ENCODE measurements around the gene NDUFB11. TPM values are rescaled to one million over a fixed set of nuclear protein-coding genes. Genes with fewer than 3 reads are reported as not detected.

NDUFB11 gene
- total RNA-seq, 1 experiment from 2014 or later = 110 TPM

DNA sequence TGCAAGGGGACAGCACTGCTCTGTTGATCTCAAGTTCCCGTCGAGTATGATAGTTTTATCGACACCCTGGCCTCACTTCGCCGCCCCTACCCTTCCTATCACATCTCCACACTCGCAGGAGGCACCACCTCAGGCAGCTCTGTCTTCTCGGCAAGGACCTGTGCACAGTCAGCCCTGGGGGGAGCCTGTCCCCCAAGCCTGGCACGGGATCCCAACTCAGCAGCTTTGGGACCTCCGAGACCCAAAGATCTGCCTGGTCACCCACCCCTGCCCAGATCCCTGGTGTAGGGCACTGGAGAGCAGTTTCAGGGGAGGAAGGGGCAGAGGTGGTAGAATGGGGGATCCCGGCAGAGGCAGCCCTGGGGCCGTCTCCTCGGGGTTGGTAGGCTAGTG, 31.1 kb upstream of the NDUFB11 start:
- H3K27me3 Mint-ChIP-seq (ENCODE audit: low read depth) = no peaks in the 10 kb centered on the region
- no peaks in the 10 kb centered on the region for H3K4me1 Mint-ChIP-seq
- ChIA-PET CTCF (no interaction called here), POLR2A (interaction anchor here (0.6 kb wide), 1 partner anchor 62 kb away, joined by 3 read pairs; no protein-coding TSS in a partner anchor)
- H3K9me3 Mint-ChIP-seq = no peaks in the 10 kb centered on the region
- H3K27ac Mint-ChIP-seq = no peak overlapping the region
- no peak overlapping the region for H3K4me3 Mint-ChIP-seq
- DNase-seq (ENCODE audit: low spot score) (no peak), ATAC-seq (no peak)
- peaks cover 22% of the 10 kb centered on the region for H3K36me3 Mint-ChIP-seq
- TF ChIP-seq JUN (CRISPR knock-in tag; IDR thresholded peaks at IDR 0.05) (no peak), KAT7 (CRISPR knock-in tag; IDR thresholded peaks at IDR 0.05; ENCODE audit: borderline replicate concordance) (no peak)
- TF ChIP-seq, protein P1, sequence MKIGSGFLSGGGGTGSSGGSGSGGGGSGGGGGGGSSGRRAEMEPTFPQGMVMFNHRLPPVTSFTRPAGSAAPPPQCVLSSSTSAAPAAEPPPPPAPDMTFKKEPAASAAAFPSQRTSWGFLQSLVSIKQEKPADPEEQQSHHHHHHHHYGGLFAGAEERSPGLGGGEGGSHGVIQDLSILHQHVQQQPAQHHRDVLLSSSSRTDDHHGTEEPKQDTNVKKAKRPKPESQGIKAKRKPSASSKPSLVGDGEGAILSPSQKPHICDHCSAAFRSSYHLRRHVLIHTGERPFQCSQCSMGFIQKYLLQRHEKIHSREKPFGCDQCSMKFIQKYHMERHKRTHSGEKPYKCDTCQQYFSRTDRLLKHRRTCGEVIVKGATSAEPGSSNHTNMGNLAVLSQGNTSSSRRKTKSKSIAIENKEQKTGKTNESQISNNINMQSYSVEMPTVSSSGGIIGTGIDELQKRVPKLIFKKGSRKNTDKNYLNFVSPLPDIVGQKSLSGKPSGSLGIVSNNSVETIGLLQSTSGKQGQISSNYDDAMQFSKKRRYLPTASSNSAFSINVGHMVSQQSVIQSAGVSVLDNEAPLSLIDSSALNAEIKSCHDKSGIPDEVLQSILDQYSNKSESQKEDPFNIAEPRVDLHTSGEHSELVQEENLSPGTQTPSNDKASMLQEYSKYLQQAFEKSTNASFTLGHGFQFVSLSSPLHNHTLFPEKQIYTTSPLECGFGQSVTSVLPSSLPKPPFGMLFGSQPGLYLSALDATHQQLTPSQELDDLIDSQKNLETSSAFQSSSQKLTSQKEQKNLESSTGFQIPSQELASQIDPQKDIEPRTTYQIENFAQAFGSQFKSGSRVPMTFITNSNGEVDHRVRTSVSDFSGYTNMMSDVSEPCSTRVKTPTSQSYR (CRISPR knock-in tag; IDR thresholded peaks at IDR 0.05) = no peak

DNA sequence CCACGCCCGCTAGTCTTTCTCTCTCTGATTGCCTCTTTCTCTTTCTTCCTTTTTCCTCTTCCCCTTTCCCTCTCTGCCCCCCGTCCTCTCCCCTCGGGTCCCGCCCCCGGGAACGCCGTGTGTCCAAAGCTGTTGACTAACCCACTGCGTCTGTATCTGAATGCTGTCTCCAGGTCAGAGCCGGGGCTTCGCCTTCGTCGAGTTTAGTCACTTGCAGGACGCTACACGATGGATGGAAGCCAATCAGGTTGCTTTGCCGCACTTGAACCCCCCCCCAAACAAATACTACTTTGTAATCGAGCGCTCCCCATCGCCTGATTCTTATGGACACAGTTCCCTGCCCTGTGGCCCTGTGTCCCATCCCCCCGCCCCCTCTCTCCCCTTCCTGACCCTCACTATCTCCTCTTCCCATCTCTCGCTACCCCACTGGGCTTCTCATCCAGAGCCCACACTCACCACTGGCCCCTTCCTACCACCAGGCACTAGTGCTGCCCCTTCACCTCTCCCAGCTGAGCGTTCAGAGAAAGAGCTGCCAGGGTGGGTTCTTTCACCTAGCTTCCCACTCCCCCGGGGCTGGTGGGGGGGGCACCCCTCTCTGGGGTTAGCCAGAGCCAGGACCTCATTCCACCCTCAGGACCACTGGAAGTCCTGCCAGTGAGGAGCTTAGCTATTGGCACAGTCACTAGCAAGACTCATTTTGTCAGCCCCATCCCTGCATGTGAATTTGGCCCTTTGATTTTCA, 30.5 kb upstream of the NDUFB11 start:
- no peak for DNase-seq (ENCODE audit: low spot score)
- Mint-ChIP-seq H3K27me3 (ENCODE audit: low read depth) (no peaks in the 10 kb centered on the region), H3K4me3 (no peak overlapping the region), H3K9me3 (no peaks in the 10 kb centered on the region), H3K27ac (no peak overlapping the region), H3K4me1 (no peaks in the 10 kb centered on the region), H3K36me3 (peaks cover 22% of the 10 kb centered on the region)
- TF ChIP-seq JAZF1 (CRISPR knock-in tag; IDR thresholded peaks at IDR 0.05) = no peak
- ChIA-PET CTCF (no interaction called here), POLR2A (interaction anchor here (0.6 kb wide), 1 partner anchor 63 kb away, joined by 3 read pairs; no protein-coding TSS in a partner anchor)
- ATAC-seq = no peak

DNA sequence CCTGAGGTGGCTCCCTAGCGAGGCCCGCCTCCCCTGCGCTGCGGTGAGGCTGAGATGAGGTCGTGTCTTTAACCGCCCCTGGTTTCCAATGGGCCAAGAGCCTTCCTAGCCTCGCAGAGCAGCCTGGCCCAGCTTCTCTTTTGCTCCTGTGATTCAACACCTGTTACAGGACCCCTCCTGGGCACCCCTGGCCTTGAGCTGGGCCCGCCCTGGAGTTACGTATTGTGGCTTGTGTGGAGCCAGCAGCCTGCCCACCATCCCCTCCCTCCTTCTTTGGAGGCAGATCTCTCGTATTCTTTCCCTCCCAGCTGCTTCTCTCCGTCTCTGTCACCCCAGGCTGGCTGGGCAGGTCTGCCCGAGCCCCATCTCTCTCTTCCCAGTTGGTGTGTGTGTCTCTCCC, 29.9 kb upstream of the NDUFB11 start:
- Mint-ChIP-seq H3K36me3 (peaks cover 22% of the 10 kb centered on the region), H3K9me3 (no peaks in the 10 kb centered on the region), H3K27me3 (ENCODE audit: low read depth) (no peaks in the 10 kb centered on the region), H3K27ac (no peak overlapping the region), H3K4me1 (no peaks in the 10 kb centered on the region), H3K4me3 (no peak overlapping the region)
- ATAC-seq = no peak
- DNase-seq (ENCODE audit: low spot score) = no peak
- no peak for TF ChIP-seq PRRX2 (CRISPR knock-in tag; IDR thresholded peaks at IDR 0.05)
- TF ChIP-seq, protein P2, sequence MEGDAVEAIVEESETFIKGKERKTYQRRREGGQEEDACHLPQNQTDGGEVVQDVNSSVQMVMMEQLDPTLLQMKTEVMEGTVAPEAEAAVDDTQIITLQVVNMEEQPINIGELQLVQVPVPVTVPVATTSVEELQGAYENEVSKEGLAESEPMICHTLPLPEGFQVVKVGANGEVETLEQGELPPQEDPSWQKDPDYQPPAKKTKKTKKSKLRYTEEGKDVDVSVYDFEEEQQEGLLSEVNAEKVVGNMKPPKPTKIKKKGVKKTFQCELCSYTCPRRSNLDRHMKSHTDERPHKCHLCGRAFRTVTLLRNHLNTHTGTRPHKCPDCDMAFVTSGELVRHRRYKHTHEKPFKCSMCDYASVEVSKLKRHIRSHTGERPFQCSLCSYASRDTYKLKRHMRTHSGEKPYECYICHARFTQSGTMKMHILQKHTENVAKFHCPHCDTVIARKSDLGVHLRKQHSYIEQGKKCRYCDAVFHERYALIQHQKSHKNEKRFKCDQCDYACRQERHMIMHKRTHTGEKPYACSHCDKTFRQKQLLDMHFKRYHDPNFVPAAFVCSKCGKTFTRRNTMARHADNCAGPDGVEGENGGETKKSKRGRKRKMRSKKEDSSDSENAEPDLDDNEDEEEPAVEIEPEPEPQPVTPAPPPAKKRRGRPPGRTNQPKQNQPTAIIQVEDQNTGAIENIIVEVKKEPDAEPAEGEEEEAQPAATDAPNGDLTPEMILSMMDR (IDR thresholded peaks at IDR 0.05) = no peak
- TF ChIP-seq ELF4 (CRISPR knock-in tag; IDR thresholded peaks at IDR 0.05; ENCODE audit: low read depth) = no peak
- TF ChIP-seq, protein P3, sequence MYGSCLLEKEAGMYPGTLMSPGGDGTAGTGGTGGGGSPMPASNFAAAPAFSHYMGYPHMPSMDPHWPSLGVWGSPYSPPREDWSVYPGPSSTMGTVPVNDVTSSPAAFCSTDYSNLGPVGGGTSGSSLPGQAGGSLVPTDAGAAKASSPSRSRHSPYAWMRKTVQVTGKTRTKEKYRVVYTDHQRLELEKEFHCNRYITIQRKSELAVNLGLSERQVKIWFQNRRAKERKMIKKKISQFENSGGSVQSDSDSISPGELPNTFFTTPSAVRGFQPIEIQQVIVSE (CRISPR knock-in tag; IDR thresholded peaks at IDR 0.05; ENCODE audit: borderline replicate concordance) = no peak
- TF ChIP-seq RELA (CRISPR knock-in tag; IDR thresholded peaks at IDR 0.05; ENCODE audit: borderline replicate concordance) = no peak
- TF ChIP-seq, protein P4, sequence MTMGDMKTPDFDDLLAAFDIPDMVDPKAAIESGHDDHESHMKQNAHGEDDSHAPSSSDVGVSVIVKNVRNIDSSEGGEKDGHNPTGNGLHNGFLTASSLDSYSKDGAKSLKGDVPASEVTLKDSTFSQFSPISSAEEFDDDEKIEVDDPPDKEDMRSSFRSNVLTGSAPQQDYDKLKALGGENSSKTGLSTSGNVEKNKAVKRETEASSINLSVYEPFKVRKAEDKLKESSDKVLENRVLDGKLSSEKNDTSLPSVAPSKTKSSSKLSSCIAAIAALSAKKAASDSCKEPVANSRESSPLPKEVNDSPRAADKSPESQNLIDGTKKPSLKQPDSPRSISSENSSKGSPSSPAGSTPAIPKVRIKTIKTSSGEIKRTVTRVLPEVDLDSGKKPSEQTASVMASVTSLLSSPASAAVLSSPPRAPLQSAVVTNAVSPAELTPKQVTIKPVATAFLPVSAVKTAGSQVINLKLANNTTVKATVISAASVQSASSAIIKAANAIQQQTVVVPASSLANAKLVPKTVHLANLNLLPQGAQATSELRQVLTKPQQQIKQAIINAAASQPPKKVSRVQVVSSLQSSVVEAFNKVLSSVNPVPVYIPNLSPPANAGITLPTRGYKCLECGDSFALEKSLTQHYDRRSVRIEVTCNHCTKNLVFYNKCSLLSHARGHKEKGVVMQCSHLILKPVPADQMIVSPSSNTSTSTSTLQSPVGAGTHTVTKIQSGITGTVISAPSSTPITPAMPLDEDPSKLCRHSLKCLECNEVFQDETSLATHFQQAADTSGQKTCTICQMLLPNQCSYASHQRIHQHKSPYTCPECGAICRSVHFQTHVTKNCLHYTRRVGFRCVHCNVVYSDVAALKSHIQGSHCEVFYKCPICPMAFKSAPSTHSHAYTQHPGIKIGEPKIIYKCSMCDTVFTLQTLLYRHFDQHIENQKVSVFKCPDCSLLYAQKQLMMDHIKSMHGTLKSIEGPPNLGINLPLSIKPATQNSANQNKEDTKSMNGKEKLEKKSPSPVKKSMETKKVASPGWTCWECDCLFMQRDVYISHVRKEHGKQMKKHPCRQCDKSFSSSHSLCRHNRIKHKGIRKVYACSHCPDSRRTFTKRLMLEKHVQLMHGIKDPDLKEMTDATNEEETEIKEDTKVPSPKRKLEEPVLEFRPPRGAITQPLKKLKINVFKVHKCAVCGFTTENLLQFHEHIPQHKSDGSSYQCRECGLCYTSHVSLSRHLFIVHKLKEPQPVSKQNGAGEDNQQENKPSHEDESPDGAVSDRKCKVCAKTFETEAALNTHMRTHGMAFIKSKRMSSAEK (CRISPR knock-in tag; IDR thresholded peaks at IDR 0.05; ENCODE audit: borderline replicate concordance) = no peak
- CTCF ChIA-PET = no interaction called here
- POLR2A ChIA-PET = no interaction called here
